OCI-M1 (cell line): ENCODE results near the gene DYRK1A.

ENCODE experiments used
- DNase-seq: peaks from one replicate; lab custom pipeline; 2025; lab: John Stamatoyannopoulos, UW

The DYRK1A gene

DNA sequence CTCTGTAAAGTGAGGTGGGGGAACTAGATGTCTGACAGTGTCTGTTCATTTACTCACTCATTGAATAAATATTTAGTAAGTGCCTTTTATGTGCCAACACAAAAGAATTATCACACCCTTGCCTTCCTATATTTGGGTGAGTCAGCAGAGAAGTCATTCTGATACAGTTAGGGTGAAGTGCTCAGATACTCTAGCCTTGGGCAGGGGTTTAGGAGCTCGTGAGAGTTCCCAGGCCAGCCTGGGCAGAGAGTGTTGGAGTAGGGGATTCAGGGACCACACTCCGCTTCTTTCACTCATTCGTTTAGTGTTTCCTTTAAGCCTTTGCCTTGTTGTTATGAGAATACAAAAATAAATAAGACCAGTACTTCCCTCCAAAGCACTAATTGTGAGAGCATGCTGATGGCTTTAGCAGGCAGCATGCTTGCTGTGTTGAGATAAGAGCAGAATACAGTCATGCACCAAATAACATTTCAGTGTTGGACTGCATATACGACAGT lies 83.9 kb downstream of the DYRK1A start:
- peak; percentile 80 for DNase-seq

DNA sequence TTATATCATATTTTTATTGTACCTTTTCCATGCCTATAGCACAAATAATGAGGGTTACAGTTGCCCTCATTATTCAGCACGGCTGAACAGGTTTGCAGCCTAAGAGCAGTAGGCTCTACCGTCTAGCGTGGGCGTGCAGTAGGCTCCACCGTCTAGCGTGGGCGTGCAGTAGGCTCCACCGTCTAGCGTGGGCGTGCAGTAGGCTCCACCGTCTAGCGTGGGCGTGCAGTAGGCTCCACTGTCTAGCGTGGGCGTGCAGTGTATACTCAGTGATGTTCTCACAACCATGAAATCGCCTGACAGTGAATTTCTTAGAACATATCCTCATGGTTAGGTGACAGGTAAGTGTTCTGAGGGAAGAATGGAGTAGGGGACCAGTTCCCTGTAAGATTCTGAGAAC lies 84.9 kb downstream of the DYRK1A start:
- no peak for DNase-seq

DNA sequence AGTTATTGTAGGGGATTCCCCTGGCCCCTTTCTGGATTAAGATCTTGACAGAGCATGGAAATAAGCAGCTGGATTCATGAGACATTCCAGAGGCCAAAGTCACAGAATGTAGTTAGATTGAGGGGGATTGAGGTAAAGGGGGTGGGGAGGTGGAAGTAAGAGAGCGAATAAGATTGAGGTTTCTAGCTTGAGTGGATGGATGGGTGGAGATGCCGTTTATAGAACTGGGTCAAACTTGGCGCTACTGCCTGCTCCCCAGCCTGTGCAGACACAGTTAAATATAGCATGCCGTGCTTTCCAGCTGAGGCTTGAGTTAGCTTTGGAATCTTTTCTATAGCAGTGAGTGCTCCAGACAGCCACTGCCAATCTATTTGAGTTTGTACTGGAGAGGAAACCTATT lies 85.7 kb downstream of the DYRK1A start:
- DNase-seq: no peak

DNA sequence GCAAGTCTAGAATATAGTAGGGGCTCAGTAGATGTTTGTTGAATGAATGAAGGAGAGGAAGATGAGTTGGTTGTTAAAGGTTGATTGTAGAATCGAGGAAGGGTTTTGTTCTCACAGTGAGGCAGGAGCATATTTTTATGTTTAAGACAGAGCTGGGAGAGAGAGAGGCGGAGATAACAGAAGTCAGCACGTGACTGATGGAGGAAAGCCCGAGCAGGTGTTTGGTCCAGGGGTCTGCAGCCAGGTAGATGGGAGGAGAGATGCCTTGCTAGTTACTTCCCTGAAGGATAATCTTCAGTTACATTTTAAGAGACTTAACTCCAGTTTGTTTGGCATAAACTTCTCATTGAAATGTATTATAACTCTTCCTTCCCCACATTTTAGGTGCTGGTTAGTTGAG lies 86.8 kb downstream of the DYRK1A start:
- DNase-seq: no peak

DNA sequence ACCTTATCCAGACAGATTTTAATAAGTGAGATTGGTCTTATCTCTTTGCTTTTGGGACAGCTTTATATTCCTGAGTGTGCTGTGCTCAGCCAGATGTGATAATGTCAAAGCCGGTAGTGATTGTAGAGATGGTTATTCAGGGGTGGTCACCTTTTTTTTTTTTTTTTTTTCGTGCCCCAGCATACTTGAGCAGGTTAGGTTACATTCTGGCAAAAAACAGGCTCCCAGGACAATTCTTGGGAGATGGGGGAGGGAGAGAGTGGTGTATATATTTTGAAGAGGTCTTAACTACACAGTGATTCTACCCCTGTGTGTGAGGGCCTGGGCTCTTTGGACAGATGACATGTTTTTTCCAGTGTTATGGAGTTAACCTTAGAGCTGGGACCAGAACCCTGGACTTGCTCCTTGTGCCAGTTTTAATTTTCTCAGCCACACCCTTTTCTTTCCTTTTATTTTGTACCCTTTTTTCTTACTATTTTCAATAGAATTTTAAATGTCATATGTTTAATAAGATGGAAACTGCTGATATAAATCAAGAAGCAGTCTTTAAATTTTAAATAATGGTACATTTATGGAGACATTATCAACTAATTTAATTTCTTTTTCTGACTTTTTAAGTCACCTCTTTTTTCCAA lies 88.4 kb downstream of the DYRK1A start:
- DNase-seq: peak; percentile 71

DNA sequence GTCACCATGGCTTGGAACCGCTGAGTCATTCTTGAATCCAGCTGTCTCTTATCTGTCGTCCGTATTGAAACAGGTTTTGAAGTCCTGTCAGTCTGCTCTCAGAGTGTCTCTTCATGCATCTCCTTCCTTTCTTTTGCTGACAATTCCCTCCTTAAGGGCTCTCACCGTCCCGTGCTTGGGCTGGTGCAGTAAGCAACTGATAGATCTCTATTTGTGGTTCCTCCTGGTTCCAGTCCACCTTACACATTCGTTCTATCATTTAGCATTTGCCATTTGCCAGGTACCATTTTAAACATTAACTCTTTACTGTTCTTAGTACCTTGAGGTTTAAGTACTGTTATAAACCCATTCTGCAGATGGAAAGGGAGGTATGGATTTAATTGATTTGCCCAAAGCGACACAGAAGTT lies 88.9 kb downstream of the DYRK1A start:
- peak; percentile 91 for DNase-seq

DNA sequence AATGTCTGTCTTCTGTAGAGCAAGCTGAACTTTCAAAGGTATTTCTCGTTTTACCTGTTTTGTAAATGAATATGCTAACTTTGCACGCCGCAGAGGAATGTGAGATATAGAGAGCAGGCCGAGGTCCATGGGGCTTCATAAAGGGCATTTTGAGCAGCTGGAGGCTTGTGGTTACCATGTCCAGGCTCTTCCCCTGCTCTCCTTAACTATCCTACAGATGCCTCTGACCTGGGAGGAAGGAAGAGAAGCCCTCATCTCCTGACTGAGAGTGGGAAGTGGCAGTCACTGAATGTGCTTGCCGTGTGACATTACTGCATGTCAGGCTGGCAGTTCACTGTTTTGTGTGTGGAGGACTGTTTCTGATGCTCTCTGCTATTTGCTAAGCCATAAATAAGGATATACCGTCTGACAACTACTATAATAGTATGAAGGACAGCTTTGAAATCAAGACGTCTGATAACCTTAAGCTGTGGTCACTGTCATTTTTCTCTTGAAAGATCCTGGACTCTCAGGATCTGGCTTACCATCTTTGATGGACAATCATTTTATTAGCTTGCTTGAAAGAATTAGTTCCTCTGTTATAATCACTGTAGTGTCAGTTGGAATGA lies 92.2 kb downstream of the DYRK1A start:
- DNase-seq: no peak

DNA sequence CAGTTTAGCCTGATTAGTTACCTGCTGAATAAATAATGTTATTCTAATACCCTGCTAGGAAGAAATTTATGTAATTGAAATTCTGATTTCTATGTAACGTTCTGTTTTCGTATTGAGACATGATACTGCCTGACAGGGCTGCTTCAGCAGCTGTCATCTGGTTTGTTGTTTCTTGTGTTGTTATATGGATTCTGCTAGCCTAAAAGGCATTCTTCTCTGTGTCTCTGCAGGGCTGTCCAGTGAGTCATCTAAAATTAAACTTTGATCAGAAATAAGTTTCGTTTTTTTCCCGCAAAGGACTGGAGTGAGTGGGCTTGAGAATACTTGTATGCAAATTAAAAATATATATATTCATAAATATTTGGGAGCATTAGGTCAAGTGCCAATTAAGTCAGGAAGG lies 93.0 kb downstream of the DYRK1A start:
- DNase-seq: no peak

DNA sequence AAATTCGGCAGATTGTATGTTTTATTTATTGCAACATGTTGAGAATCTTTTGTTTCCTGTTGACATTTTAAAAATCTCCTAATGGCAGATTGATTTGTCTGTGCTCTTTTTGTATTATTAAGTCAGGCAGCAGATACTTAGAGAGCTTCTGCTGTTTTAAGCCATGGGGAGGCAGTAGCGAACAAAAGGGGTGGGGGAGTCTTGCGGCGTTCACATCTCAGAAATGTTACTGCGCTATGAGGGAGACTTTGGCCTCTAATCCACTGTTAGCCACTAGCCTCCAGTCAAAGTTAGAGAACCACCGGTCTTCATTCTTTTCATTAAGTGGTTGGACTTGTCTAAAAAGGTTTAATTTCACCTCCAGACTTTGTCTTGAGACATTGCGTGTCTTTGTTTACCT lies 93.6 kb downstream of the DYRK1A start:
- peak; percentile 24 for DNase-seq

DNA sequence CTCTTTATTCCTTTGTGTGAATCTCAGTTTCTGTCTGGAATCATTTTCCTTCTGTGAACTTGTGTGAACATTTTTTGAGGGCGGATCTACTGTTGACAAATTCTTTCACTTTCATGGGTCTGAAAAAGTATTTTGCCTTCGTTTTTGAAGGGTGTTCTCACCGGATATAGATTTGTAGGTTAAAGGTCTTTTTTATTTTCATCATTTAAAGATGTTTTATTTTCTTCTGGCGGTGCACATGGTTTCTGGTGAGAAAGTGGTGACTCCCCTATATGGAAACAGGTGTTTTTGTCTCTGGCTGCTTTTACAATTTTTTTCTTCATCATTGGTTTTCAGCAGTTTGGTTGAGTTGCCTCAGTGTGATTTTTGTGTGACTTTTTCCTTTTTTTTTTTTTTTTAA lies 94.9 kb downstream of the DYRK1A start:
- no peak for DNase-seq

DNA sequence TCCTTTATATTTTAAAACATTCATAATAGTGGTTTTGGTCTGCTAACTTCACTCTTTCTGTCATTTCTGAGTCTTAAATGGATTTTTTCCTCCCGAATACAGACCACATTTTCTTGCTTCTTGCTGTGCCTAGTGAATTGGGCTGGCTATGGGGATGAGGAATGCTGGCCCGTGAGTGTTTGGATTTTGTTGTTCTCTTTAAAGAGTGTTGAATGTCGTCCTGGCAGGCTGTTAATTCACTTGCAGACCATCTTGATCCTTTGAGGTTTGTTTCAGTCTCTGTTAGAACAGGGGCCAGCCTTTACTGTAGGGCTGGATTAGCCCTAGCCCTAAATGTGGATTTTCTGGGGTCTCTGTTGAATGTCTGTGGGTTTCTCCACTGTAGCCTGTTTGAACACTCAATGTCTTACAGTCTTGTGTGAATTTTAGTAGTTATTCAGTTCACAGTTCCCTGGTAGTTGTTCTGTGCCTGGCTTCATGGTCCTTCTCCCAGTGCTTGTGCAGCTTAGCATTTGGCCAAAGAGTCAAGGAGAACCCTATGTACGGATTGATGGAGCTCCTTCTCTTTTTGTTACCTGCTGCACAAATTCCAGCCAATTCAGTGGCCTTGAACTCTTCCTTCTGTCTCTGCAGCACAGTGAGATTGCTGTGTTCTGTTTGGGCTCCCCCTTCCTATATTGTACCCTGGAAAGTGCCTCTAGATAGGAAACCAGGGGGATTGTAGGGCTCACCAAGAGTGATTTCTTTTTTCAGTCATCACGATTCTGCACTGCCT lies 95.7 kb downstream of the DYRK1A start:
- no peak for DNase-seq

DNA sequence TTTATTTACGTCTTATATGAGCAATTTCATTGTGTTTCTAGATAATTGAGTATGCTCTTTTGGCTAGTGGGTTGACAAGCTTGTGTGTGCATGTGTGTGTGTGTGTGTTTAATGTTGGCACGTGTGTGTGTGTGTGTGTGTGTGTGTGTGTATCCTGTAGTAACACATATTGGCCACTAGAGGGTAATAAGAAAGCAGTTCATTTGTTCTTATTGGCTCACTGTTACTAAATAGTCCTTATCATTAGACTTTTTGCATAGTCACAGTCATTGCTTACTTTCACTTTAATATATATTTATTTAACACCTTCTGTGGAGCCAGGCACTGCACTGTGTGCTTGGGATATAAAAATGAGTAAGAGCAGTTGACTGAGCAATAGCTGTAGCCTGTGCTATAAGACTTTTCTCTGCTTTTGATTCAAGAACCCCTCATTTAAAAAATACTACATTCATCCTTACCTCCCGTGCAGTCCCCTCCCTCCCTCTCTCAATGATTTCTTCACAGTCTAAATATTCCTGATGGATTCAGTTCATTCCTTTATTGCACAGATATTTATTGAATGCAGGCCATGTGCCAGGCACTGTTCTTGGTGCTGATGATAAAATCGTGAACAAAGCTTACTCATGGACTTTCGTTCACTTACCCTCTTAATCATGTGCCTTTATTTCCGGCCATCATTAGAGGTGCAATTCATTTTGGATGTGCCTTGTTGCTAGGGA lies 96.7 kb downstream of the DYRK1A start:
- DNase-seq: peak; percentile 79

DNA sequence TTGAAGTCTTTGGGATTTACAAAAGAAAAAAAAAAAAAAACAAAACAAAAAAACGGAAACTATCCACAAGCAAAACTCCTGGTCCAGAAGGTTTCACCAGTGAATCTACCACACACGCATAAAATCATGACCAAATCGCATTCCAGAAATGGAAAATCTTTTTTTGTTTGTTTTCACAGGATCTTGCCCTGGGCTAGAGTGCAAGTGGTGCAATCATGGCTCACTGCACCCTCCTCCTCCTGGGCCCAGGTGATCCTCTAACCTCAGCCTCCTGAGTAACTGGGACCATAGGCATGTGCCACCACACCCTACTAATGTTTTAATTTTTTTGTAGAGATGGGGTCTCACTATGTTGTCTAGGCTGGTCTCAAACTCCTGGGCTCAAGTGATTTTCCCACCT lies 100.5 kb downstream of the DYRK1A start:
- DNase-seq: no peak

DNA sequence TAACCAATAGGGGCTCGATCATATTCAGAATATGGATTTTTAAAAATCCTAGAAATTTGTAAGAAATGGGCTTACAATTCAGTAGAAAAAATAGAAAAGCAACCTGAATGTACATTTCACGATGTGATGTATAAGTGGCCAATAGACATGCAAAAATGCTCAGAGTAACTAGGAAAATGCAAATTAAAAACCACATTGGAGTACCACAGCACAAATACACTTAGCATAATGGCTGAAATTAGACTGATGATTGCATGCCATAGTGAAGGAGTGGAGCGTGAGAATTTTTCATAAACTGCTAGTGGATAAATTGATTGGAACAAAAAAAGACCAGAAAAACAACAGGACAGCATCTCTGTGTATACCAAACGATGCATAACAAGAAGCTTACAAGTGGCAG lies 102.3 kb downstream of the DYRK1A start:
- DNase-seq: no peak

DNA sequence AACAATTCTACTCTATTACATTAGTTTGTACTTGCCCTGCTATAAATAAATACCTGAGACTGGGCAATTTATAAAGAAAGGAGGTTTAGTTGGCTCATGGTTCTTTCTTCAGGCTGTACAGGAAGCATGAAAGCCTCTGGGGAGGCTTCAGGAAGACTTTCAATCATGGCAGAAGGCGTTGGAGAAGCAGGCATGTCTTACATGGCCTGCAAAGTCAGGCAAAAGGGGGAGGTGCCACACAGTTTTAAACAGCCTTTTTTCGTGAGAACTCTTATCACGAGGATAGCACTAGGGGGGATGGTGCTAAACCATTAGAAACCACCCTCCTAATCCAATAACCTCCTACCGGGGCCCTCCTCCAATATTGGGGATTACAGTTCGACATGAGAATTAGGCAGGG lies 102.9 kb downstream of the DYRK1A start:
- DNase-seq: no peak

DNA sequence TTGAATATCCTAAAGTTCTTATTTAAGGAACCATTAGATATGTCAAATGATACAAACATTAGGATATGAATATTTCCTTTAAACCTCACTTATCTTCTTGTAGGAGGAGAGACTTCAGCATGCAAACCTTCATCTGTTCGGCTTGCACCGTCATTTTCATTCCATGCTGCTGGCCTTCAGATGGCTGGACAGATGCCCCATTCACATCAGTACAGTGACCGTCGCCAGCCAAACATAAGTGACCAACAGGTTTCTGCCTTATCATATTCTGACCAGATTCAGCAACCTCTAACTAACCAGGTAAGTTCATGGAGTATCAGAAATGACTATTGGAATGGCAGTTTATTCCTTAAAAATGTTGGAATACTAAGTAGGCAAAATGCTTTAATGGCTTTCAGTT lies 106.0 kb downstream of the DYRK1A start:
- DNase-seq: no peak

DNA sequence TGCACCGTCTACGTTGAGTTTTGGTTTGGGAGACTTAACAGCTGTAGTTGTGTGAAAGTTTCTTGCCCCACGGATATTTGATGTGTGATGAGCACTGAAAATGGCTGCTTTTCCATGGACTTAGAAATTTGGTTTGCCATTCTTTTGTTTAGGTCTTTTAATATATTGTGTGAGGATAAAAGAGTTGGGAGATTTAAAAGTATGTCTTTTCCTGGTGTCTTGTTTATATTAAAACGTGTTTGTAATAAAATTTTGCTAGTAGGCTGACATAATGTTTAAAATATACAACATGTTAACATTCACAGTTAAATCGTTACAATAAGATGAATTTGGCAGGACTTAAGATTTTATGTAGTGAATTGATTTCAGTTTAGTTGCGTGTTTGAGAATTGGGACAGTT lies 106.9 kb downstream of the DYRK1A start:
- DNase-seq: no peak

DNA sequence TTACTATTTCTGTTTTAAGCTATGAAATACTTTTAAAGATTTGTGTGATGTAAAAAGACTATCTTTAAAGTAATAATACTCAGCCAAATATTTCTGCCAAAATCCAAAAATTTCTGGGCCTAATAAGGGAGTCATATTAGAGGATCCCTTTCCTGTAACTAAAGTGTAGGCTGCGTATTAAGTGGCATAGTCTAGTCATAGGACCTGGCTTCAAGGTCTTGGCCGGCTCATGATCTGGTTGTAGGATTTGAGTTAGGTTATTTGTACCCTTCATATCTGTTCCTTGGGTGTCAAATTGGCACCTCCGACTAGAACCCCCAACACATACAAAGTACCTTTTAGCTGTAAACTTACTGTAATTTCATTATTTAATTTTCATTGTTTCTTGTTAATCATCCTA lies 107.8 kb downstream of the DYRK1A start:
- no peak for DNase-seq

DNA sequence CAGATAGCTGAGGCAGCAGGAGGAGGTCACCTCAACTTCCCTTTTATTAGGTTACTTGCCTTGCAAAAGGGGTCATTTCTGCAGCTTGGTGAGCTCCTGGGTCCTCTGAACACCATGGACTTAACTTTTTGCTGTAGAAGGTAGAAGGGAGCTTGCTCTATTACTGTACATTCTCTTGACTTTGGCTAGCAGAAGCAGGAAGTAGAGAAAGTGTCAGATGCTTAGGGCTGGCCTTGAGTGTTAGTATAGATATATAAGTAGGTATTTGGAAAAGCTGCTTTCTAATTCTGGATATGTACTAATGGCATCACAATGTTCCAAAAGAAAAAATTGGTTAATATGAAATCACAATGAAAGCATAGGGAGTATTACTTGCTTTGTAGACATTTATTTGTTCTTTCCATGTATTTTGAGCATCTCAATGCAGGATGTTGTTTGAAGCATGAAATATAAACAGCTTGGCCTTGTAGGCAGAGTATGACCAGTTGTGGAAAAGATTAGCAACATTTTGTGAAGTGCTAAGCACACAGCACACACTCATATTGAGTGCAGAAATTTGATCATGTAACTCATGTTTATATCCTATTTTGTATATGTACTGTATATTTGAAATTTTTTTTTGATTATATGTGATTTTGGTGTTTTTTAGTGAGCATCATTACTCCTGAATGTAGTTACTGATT lies 108.8 kb downstream of the DYRK1A start:
- DNase-seq: peak; percentile 34

DNA sequence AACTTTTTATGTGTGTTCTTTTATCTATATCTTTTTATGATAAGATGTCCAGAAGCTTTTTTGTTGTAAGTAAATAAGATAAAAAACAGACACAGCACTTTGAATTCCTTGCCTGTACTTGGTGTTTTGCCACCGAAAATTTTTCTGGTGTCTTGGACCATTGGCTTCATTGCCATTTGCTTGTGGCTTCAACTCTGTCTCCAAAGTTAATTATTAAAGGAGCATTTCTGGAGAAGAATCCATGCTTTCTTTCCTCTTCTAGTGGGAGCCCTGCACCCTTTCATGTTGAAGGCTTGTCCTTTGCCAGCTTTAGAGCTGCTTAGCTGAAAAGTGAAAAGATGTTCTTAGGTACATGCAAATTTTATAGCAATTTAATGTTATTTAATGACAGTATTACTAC lies 112.2 kb downstream of the DYRK1A start:
- DNase-seq: no peak

DNA sequence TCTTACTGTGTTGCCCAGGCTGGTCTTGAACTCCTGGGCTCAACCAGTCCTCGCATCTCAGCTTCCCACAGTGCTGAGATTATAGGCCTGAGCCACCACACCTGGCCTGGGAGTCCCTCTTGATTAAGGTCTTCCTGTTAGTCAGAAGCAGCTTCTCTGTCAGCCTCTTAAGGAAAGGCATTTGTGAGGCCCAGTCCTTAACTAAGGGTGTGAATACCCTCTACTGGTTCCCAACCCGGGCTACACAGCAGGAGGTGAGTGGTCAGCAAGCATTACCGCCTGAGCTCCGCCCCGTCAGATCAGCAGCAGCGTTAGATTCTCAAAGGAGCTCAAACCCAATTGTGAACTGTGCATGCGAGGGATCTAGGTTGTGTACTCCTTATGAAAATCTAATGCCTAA lies 117.2 kb downstream of the DYRK1A start:
- no peak for DNase-seq
